GM04504 (cell line): ENCODE data around the gene PITPNM1.
"Not testable (repeated sequence)": the region's sequence is repeated elsewhere in the genome, so short reads cannot be mapped to it uniquely, and the experiment has no call there.

Experiments
- DNase-seq: peaks from one replicate; pipeline ENCODE4 v3.0.0-alpha.2; 2012; ENCODE audit warnings: low read depth

The PITPNM1 gene

DNA sequence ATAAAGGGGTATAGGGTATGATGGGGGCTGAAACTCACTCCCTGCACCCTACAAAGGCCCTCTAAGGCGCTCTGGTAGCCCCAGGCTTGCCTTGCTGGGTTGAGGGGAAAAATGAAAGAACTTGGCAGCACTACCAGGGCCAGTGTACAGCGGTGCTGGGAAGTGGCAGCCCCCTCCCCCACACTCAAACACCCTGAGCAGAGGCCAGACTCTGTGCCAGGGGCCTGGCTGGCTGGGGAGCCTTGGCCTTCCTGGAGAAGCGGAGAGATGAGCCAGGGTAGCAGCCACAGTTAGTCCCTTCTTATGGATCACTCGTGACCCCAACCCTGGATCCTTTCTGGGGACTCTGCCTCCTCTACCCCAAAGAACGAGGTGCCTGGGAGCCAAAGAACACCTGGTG is 38.8 kb downstream of the PITPNM1 start:
- no peak for DNase-seq

DNA sequence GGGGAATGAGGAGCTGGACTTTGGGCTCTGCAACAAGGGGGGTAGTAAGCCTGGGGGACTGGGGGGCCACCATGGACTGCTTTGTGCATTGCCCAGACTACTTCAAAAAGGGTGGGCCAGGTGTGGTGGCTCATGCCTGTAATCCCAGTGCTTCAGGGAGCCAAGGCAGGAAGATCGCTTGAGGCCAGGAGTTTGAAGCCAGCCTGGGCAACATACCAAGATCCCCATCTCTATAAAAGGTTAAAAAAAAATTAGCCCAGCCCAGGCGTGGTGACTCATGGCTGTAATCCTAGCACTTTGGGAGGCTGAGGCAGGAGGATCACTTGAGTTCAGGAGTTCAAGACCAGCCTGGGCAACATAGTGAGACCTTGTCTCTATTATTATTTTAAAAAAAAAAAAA is 39.6 kb downstream of the PITPNM1 start:
- DNase-seq, result not testable (repeated sequence)

DNA sequence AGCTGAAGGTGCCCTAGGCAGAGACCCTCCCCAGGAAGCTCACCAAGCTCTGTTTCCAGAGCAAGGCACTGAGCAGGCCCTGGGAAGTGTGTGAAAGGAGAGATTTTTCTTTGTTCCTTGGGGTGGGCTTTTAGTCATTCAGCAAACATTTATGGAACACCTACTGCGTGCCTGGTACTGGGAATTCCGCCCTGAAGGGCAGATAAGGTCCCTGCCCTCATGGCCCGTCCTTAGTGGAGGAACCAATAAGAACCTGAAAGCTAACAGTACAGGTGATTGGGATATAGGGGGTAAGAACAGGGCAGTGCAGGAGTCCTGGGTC is 40.0 kb downstream of the PITPNM1 start:
- DNase-seq, result no peak

DNA sequence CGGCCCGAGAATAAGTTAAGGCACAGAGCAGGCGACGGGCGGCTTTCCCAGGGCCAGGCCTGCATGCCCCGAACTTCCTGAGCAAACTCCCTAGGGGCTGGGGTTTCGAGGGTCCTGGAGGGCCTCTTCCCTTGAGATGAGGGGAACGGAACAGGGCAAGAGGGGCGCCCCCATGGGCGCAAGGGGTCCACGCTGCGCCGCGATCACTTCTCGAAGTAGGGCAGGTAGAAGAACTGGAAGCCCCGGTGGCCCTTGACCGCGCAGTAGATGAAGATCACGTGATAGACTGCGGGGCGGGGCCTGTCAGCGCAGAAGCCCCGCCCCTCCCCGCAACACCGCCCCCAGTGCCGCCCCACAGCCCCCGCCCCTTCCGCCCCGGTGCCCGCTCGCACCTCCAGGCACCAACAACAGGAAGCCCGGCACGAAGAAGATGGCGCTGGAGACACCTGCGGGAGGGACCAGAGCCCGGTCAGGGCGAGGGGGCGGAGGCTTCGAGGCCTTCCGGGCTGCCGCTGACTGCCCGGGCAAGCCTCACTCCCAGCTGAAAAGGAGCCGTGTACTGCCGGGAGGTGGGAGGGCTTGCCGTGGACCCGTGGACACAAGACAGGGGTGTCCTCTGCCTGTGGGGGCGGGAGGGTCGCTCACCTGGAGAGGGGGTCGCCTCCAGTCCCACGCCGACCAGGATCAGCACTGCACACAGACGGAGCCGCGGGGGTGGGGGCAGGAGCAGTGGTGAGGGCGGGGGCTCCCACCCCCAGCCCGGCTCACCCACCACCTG is 40.6 kb downstream of the PITPNM1 start:
- DNase-seq, result no peak

DNA sequence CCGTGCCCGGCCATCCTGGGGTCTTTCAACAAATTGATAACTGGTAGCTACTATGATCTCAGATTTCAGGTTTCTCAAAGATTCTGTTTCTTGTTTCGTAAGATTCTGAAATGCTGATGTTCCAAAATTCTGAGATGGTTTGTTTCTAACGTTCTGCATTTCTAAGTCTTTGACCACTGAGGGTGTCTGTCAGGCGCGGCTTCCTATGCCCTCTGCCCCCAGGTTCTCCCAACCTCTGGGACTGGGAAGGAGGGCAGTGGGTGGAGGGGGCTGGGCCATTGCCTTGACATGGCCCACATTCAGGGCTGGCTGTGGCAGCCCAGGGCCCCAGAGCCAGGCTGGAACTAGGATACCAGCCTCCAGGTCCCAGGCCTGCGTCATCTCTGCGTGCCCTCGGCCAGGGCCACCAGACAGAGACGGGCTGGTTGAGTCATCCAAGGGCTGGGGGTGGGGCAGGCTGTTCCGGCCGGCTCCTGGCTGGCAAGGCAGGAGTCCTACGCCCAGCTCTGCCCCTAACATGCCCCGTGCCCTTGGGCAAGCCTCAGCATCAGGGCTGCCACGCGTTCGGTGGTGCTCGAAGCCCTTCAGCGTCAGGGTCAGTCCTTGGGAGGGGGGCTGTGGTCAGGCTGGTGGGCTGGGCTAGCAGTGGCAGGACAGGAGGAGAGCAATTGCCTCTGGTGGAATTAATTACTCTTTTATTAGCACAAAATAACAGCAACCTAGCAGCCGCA is 41.3 kb downstream of the PITPNM1 start:
- no peak for DNase-seq

DNA sequence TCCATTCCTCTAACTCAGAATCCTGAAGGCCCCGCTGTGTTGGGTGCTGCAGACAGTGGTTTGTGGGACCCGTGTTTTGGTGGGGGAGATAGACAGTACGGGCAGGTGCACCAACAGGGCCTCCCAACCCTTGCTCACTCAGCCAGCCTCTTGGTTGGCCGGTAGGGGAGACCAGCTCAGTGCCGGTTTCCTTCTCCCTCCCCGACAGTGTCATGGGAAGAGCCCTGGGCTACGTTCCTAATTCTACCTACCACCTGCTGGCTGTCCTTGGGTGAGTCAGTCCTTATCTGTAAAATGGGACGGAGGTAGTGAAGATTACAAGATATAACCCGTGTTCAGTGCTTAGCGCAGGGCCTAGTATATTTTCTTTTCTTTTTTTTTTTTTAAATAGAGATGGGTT is 42.0 kb downstream of the PITPNM1 start:
- DNase-seq, result no peak

DNA sequence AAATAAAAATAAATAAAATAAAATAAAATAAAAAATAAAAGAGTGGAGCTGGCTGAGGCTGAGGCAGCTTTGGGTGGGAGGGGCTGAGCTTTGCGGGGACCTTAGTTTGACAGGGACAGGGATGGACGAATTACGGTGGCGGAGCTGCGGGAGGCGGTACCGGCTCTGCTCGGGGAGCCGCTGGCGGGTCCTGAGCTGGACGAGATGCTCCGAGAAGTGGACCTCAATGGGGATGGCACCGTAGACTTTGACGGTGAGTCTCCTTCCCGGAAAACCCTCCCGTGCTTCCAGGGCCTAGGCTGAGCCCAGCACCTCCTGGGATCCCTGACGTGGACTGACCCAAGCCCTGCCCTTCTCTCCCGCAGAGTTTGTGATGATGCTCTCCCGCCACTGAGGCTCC is 46.9 kb downstream of the PITPNM1 start:
- DNase-seq, result no peak

DNA sequence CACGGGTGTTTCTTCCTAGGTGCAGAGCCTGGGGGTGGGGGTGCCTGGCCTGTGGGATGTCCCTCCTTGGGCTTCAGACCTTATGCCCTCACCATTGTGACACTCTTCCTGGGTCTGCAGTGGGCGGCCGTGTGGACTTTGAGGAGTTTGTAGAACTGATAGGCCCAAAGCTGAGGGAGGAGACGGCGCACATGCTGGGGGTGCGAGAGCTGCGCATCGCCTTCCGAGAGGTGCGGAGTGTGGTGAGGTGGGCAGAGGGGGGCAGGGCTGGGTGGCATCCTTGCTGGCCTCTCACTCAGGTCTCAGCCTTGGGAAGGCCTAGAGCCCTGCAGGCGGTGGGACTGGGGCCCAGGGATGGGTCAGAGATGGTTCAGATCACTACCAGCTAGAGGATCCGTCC is 47.7 kb downstream of the PITPNM1 start:
- no peak for DNase-seq

DNA sequence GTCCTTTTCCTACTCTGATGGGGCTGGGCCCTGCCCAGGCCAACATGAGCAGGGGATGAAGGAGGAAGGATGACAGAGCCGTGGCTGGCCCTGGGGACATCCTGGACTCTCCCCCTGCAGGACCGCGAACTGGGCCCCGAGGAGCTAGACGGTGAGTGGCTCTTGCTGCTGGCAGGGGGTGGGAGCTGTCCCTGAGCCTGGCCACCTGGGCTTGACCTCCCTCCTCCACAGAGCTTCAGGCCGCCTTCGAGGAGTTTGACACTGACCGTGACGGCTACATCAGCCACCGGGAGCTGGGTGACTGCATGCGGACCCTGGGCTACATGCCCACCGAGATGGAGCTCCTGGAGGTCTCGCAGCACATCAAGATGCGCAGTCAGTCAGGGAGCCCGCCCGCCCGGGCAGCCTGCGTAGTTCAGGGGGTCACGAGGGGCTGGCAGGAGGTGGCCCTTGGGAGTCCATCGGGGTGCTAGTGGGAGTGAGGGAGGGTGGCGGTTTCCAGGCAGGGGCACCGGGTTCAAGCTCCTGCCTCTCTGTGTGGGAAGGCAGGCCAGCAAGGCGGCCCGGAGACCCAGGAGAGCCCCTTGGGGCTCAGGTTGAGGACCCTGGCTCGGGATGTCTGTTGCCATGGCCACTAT is 49.0 kb downstream of the PITPNM1 start:
- no peak for DNase-seq

DNA sequence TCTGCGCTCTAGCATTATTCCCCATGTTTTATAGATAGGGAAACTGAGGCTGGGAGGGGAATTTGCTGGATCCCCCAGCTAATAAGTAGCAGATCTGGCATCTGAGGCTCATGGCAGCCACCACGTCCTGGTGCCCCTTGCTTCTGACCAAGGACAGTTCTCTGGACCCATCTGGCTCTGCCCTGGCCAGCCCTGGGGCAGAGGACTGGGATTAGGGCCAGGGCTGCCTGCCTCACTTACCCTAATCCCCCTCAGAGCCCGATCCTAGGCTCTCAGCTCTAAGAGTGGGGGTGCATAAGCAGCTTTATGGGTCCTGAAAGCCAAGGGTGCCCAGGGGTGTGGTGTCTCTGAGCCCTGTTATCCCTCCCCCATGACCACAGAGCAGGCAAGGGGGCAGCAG is 50.1 kb downstream of the PITPNM1 start, which contains the start of gene CABP4:
Gene CABP4, plus strand, starts transcription at position 301 of the 400 bp plus-strand sequence. Its CDS starts 70 bp downstream, at position 371.
- no peak for DNase-seq

DNA sequence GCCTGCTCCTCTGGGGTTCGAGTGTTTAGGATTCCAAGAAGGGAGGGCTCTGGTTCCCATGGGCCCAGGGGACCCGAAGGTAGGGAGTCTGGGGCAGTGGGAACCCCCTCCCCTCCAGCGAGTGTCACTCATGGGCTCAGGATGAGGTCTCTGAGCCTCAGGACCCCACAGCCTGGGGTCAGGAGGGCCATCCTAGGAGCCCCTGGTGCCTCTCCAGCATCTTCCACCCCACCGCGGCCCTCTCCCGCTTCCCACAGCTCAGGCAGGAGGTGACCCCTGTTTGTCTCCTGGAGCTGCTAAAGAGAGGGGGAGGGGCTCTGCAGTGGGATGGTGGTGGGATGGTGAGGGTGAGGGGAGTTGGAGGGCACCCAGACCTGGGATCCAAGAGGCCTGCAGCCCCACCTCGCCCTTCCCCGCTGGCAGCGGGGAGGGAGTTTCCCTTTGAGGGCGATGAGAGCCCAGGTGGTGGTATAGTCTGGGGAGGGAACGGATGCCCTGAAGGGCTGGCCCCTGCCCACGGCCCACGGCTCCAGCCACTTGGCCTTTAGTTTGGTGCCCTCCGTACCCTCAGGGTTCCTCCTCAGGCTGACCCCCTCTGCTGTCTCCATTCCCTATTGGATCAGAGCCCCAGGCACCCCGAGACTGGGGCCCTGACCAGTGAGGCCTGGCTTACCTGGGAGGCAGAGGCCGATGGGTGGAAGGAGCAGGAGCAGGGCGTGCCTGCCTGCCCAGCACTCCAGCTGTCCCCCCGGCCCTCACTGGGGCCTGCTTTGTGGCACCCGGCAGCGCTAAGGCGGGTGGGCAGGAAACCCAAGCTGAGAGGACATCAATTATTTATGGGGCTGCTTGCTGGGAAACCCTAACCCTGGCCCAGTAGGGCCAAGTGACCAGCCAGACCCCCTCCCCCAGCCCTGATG is 51.1 kb downstream of the PITPNM1 start:
- DNase-seq, result no peak

DNA sequence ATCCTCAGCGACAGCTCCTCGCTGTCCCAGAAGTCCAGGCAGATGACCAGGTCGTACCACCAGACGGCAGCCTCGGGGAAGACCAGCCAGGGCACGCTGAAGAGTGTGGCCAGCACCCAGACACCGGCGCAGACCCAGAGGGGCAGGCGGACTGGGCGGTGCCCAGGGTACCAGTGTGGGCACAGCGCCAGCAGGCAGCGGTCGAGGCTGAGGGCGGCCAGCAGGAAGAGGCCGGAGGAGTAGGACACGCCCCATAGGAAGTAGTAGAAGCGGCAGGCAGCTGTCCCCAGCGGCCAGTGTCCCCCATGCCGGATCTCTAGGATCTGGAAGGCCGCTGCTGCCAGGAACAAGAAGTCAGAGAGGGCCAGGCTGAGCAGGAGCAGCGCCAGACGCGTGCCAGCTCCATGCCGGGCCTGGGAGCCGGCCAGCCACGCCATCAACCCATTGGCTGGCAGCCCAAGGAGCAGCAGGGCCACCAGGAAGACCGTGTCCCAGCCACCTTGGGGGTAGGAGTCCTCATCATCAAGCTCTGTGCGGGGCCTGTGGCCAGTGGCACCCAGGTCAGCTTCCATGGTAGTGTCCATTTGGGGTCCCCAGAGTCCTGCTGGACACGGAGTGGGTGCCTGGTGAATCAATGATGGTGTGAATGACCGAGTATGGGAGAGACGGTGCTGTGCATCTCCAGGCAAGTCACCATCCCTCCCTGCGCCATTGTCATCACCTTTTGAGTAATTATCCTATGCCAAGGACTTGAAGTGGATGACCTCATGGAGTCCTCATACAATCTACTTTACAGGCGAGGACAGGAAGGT is 52.8 kb downstream of the PITPNM1 start, which contains the start of gene GPR152:
Gene GPR152, minus strand, starts transcription at position 589 of the 812 bp plus-strand sequence. Its CDS starts 5 bp downstream, at position 584.
- no peak for DNase-seq

DNA sequence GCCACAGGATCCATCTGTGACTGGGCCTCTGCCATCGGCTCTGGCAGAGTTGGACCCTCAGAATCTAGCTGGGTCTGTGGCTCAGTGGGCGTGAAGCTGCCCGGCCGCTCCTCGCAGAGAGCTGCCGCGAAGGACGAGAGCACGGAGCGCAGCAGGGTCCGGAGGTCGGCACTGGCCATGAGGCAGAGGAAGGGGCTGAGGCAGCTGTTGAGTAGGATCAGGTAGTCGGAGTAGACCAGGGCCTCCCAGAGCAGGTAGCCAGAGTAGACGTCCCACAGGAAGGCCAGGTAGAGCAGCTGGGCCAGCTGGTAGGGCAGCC is 53.5 kb downstream of the PITPNM1 start:
- DNase-seq, result no peak

DNA sequence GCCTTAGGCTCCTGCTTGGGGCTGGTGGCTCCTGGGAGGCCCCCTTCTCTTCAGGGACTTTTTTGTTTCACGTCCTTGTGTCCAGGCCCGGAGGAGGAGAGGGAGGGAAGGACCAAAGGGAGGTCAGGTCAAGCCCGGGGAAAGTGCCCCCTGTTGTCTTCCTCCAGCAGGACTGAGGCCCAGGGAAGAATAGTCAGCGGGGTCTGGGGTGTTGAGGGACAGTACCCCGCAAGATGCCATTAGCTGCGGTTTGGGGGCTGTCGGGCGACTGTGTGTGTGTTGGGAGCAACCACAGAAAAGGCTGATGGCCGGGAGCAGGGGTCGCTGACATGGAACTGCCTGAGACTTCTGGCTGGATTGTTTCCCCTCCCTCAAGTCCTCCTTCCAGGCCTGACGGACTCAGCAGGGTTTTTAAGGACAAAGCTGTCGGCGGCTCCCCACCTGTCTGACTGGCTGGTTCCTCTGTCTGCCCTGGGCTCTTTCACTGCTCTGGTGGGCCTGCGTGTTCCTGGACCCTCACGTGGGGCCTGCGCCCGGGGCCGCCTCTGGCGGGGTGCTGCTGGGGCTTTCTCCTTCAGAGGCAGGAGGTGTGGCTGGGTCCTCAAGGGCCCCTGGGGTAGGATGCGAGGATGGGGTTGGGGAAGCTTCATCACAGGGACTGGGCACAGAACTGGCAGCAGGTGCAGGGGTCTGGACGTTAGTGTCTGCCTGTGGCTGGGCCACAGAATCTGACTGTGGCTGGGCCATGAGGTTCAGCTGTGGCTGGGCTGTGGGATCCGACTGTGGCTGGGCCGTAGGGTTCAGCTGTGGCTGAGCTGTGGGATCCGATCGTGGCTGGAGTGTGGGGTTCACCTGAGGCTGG is 54.1 kb downstream of the PITPNM1 start:
- no peak for DNase-seq

DNA sequence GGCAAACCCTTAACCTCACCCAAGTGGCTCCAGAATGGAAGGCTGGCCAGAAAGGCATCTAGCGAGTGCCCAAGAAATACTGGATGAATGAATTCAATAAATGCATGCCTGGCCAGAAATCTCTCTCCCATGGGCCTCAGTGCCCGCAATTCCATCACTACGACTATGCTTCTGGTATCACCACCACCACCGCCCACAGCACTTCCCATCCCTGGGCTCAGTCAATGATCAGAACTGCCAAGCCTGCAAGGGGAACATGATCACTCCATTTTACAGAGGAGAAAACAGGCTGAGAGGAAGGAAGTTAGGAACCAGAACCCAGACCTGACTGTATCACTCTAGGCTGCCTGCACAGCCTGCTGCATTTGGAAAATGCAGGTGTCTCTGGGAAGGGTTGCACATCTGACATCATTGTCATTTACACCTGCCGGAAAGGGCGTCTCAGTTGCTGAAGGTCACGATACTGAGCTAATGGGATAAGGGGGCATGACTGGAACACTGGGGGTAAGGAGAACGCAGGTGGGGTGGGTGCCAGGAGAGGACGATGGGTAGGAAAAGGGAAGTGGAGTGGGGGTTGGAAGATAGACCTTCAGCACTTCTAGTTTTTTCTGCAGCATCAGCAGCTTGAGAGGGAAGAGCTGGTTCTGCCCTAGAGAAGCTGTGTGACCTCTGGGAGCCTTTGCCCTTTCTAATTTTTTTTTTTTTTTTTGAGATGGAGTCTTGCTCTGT is 55.9 kb downstream of the PITPNM1 start:
- DNase-seq, result no peak

DNA sequence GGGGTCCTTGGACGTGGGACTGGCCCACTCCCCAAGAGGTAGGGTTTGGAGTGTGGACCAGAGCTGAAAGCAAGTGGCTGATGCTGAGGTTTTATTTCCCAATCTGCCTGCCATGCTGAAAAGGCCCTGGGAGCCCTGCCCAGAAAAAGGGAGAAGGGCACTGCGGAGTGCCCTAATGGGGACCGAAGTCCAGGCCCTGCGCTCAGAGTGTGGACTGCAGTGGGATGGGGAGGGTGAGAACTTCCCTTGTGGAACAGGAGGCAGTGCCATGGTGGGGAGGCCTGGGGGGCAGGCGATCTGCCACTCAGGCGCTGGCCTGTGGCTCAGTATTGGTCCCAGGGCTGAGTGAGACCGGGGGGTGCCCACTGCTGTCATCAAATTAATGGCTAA is 56.9 kb downstream of the PITPNM1 start:
- no peak for DNase-seq

DNA sequence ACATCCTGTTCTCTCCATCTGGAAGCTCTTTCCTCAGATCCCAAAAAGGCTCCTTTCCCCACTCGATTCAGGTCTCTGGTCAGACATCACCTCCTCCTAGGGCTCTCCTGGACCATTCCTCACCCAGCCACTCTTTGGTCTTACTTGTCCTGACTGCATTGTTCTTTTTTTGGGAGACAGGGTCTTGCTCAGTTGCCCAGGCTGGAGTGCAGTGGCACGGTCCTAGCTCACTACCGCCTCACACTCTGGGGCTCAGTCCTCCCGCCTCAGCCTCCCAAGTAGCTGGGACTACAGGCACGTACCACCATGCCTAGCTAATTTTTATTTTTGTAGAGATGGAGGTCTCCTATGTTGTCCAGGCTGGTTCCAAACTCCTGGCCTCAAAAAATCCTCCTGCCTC is 59.6 kb downstream of the PITPNM1 start:
- DNase-seq, result no peak

DNA sequence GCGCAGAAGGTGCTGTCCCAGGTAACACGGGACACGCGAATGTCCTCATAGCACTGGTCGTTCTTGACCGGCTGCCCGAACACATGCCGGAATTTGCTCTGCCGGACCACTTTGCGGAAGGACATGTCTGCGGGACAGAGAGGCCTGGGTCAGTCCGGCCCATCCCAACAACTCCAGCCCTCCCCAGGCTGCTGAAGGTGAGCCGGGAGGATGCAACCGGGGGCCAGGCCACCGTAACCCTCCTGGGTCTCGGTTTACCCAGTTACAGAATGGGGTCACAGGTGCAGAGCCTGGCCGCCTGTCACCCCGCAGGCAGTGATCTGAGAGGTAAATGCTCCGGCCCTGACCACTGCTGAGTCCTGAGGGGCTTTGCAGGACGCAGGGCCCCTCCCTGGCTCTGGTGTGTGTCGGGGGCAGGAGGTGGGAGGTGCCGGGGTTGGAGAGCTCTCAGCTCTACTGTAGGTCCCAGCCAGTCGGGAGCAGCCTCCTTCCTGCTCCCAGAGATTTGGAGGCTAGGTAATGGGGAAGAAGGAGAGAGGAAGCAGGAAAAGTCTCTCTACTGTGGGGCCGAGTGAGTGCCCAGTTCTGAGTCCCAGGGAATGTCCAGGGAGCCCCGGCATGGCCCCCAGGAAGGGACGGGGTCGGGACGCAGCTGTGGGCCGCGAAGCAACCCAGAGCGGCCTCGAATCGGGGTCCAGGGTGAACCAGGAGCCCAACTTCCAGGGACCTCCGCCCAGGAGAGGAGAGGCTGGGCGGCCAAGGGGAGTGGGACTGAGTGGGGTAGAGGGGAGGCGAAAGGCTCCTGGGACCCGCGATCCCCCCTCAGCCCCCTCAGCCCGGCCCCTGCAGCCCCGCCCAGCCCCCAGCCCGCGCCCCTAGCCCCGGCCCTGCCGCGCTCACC is 62.4 kb downstream of the PITPNM1 start:
- DNase-seq, result no peak
